GM21737 (cell line): ENCODE results near the gene BIRC3.
"Not testable (repeated sequence)": the region's sequence is repeated elsewhere in the genome, so short reads cannot be mapped to it uniquely, and the experiment has no call there.

Source experiments
- ATAC-seq: cut with Tn5 transposase; IDR thresholded peaks from one replicate; pipeline ENCODE4 v1.9.1; 2021; ENCODE audit warnings: mild to moderate bottlenecking, moderate library complexity; ENCODE audit not compliant: unreplicated experiment

Gene BIRC3

GRCh38 chr11:102293873-102294601, 23.2 kb upstream of the BIRC3 start:
- ATAC-seq: peak; percentile 91

DNA sequence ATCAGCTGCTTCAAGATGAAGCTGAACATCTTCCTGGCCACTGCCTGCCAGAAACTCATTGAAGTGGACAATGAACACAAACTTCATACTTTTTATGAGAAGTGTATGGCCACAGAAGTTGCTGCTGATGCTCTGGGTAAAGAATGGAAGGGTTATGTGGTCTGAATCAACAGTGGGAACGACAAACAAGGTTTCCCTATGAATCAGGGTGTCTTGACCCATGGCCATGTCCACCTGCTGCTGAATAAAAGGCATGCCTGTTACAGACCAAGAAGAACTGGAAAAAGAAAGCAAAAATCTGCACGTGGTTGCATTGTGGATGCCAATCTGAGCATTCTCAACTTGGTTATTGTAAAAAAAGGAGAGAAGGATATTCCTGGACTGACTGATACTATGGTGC, 22.2 kb upstream of the BIRC3 start:
- no peak for ATAC-seq

DNA sequence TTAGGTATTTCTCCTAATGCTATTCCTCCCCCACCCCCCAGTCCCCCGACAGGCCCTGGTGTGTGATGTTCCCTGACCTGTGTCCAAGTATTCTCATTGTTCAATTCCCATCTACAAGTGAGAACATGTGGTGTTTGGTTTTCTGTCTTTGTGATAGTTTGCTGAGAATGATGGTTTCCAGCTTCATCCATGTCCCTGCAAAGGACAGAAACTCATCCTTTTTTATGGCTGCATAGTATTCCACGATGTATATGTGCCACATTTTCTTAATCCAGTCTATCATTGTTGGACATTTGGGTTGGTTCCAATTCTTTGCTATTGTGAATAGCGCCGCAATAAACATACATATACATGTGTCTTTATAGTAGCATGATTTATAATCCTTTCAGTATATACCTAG, 20.5 kb upstream of the BIRC3 start:
- ATAC-seq: not testable (repeated sequence)

- not testable (repeated sequence) for ATAC-seq
These were observed 16.4 kb upstream of the BIRC3 start for GRCh38 chr11:102300837-102301236.

GRCh38 chr11:102302241-102302640, 15.0 kb upstream of the BIRC3 start:
- no peak for ATAC-seq

- no peak for ATAC-seq
These were observed 12.6 kb upstream of the BIRC3 start for GRCh38 chr11:102304686-102305085.

GRCh38 chr11:102305352-102306047, 11.8 kb upstream of the BIRC3 start:
- ATAC-seq: no peak

DNA sequence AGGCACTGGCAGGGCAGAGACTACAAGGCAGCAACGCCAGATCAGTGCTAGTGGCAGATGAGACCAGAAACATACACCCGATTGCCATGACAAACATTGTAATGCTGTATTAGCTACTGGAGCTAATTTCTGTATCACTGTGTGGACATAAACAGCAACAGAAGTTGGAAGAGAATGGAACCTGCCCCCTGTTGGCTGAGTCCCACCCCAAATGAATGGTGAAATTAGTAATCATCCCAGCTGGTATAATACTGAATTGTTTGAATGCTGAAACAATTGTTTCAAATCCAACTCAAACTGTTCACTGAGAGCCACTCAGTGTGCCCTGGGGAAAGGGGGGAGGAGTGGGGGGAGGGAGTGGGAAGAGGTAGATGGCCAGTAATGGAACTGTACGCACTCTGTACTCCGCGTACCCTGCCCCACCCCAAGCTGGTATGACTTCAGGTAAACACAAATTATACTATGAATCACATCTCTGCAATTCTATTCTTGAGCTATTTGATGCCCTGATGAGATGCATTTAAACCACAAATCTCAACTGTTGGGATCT, 11.2 kb upstream of the BIRC3 start:
- ATAC-seq: no peak

- no peak for ATAC-seq
These were observed 10.2 kb upstream of the BIRC3 start for GRCh38 chr11:102306817-102307726.

DNA sequence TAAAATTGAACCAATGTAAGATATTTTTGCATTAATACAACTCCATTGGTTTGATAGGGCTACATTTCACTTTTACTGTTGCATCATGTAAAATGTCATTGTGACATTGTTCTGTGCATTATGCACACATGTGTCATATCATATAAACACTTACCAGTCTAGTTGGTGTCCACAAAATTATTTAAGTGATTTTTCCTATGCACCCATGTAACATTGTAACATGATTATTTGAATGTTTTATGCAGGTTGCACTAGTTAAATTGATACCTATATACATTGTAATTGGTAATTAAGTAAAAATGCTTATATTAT, 9.6 kb upstream of the BIRC3 start:
- no peak for ATAC-seq

DNA sequence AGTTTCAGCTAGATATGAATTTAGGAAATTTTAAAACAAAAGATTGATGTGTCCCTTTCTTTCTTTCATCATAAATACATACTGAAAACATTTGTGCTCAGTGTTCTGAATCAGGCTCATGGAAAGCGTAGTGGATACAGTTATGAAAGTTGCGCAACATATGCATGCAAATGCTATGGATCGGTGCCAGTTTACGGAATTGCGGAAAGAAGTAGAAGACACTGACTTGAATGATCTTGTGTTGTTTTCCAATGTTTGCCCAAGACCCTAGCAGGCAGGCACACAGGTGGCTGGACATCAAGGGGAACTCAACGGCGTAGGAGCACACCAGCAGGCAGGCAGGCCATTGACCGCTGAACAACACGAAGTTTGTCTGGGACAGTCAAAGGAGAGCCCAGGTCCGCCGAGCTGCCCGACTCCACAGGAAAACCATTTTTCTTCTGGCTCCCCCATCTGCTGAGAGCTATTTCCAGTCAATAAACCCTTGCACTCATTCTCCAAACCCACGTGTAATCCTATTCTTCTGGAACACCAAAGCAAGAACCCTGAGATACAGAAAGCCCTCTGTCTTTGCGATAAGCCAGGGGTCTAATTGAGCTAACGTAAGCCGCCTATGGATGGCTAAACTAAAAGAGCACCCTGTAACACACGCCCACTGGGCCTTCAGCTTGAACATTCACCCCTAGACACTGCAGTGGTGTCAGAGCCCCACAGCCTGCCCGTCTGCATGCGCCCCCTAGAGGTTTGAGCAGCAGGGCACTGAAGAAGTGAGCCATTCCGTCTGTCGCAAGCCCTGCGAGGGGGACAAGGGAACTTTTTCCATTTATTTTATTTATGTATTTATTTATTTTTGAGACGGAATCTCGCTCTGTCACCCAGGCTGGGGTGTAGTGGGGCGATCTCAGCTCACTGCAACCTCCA, 7.4 kb upstream of the BIRC3 start:
- ATAC-seq: no peak

GRCh38 chr11:102312667-102313066, 4.6 kb upstream of the BIRC3 start:
- ATAC-seq: no peak

GRCh38 chr11:102313238-102313940, 3.9 kb upstream of the BIRC3 start:
- no peak for ATAC-seq

GRCh38 chr11:102314784-102315183, 2.5 kb upstream of the BIRC3 start:
- ATAC-seq: no peak

DNA sequence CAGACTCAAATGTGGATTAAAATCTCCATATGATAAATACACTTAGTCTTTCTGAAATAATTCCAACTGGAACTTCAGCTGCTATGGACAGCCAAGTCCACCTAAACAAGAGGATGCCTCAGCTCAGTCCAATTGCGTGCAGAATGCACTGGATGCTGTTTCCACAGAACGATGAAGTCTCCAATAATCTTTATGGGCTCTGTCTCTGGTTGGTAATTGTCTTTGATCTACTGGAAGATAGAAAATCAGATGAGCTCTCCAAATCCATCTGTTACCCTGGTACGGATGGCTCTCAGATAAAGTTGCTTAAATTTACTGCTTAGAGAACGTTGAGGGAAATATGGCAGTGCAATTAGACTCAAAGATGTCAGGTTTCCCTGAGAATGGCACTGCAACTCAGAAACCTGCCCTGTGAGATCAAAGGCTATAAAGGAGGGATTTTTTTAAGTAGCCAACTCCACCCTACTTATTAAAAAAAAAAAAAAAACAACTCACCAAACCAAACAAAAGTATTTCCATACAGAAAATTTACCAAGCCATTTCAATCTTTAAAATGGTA, 859 bp upstream of the BIRC3 start:
- no peak for ATAC-seq

DNA sequence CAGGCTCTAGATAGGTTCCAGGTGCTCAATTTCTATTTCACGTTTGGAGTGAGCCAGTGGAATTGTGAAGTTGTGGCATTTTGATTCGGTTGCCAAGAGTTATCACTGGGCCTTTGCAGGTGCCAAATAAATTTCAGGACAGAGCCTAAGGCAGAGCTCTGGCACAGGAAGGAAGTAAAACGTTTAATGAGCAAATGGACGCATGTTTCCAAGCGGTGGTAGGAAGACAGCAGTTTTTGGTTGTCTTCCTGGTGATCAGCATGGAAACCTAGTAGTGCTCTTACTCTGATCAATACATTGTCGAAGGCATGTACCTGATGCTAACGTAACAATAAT, 452 bp downstream of the BIRC3 start:
- no peak for ATAC-seq

DNA sequence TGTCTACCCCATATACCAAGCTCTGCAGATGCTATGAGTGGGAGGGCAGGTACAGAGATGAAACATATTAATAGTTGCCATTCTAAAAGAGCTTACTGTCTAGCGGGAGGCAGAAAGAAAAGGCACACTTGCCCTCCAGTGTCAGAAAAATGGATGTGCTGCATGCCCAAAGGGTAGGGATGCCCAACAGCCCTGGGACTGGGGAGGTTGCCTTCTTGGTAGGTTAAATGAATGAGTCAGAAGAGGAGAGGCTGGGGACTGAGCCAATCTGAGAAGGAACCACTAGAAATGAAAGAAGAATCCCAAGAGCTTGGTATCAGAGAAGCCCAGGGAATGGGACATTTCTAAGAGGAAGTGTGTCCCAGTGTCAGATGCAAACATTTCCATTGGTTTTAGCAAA, 1.2 kb downstream of the BIRC3 start:
- ATAC-seq: no peak

- no peak for ATAC-seq
These were observed 2.3 kb downstream of the BIRC3 start for GRCh38 chr11:102319544-102319943.

GRCh38 chr11:102320188-102320587, 2.9 kb downstream of the BIRC3 start:
- no peak for ATAC-seq

DNA sequence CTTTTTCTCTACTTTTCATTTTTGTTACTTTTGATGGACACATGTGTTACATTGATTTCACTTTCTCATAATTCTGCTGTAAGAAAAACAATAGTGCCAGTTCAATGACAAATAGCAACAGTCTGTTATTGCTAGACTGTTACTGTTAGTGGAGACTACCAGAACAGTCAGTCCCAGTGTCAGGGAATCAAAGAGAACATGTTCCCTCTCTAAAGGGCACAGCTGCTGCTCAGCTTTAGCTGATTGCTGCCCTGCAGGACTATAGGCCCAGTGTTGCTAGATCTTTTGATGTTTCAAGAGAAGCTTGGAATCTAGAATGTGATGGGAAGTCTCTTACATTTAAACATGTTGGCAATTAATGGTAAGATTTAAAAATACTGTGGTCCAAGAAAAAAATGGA, 3.4 kb downstream of the BIRC3 start:
- no peak for ATAC-seq
